HL-60 (cell line): ENCODE measurements around the gene TACR1.

ENCODE experiments used
- CTCF ChIP-seq: IDR thresholded peaks from one replicate; pipeline ENCODE4 v1.5.1; 2011; ENCODE audit warnings: low read length, control low read depth, inconsistent platforms; ENCODE audit not compliant: insufficient read depth
- GABPA ChIP-seq: IDR thresholded peaks from 2 replicates; pipeline ENCODE4 v1.6.1; 2012; ENCODE audit warnings: low read depth
- POLR2AphosphoS5 ChIP-seq: IDR thresholded peaks from 2 replicates; pipeline ENCODE4 v1.6.1; 2012; ENCODE audit warnings: low read depth
- REST ChIP-seq: IDR thresholded peaks from 2 replicates; pipeline ENCODE4 v1.6.1; 2012; ENCODE audit warnings: low read depth; ENCODE audit not compliant: insufficient replicate concordance
- SPI1 ChIP-seq: IDR thresholded peaks from 2 replicates; pipeline ENCODE4 v1.6.1; 2012; ENCODE audit warnings: low read depth, mild to moderate bottlenecking, borderline replicate concordance

GRCh38 chr2:75199428-75200011 lies at the start of gene TACR1:
- peak; percentile 17 for TF ChIP-seq CTCF
- no peak for TF ChIP-seq POLR2AphosphoS5
- TF ChIP-seq GABPA, result no peak
- no peak for TF ChIP-seq REST
- TF ChIP-seq SPI1, result no peak
